WTC11 (cell line): Measurements from ENCODE around the gene PPP1R14C. TPM values are rescaled to one million over a fixed set of nuclear protein-coding genes. Genes with fewer than 3 reads are reported as not detected.

ENCODE experiments used
- ATAC-seq: fragments of 200-7000 bp; cut with Tn5 transposase; 2 replicates; pipeline ENCODE4 v1.10.0; 2021; ENCODE audit warnings: mild to moderate bottlenecking, moderate library complexity
- CTCF ChIA-PET: fragments of 300-600 bp; sonication (Branson Sonifier 250); formaldehyde crosslinking; loops from one replicate; lab custom pipeline; 2021; ENCODE audit warnings: antibody characterized with exemption; lab: Charles Lee
- POLR2A ChIA-PET: fragments of 350-600 bp; sonication (Branson Sonifier 250); formaldehyde crosslinking; loops from one replicate; lab custom pipeline; 2021; ENCODE audit warnings: antibody characterized with exemption; lab: Charles Lee
- DNase-seq: peaks from one replicate; pipeline ENCODE4 v3.0.0; 2021; ENCODE audit warnings: low spot score
- H3K27ac Mint-ChIP-seq: 2 replicates; pipeline ENCODE4 v1.8.0; 2021; ENCODE audit warnings: mixed read lengths
- H3K27me3 Mint-ChIP-seq: 2 replicates; pipeline ENCODE4 v1.8.0; 2021; ENCODE audit warnings: low read depth, mild to moderate bottlenecking, moderate library complexity, mixed read lengths
- H3K36me3 Mint-ChIP-seq: 2 replicates; pipeline ENCODE4 v1.8.0; 2021; ENCODE audit warnings: mixed read lengths
- H3K4me1 Mint-ChIP-seq: 2 replicates; pipeline ENCODE4 v1.8.0; 2022; ENCODE audit warnings: mixed read lengths
- H3K4me3 Mint-ChIP-seq: 2 replicates; pipeline ENCODE4 v1.8.0; 2021; ENCODE audit warnings: mild to moderate bottlenecking, moderate library complexity, mixed read lengths
- H3K9me3 Mint-ChIP-seq: 2 replicates; pipeline ENCODE4 v1.8.0; 2021; ENCODE audit warnings: mixed read lengths
- ATF2 ChIP-seq: sonication (generic); formaldehyde crosslinking; IDR thresholded peaks from 2 replicates; pipeline ENCODE4 v1.8.1; 2022; ENCODE audit warnings: low read depth, missing genetic modification reagents, borderline replicate concordance
- CREM ChIP-seq: sonication (generic); formaldehyde crosslinking; IDR thresholded peaks from 2 replicates; pipeline ENCODE4 v1.8.1; 2022; ENCODE audit warnings: mild to moderate bottlenecking, missing genetic modification reagents, moderate library complexity
- E2F4 ChIP-seq: sonication (generic); formaldehyde crosslinking; IDR thresholded peaks from 2 replicates; pipeline ENCODE4 v1.8.1; 2022; ENCODE audit warnings: low read depth, mild to moderate bottlenecking, moderate library complexity, missing genetic modification reagents, borderline replicate concordance
- ETV6 ChIP-seq: sonication (generic); formaldehyde crosslinking; IDR thresholded peaks from 2 replicates; pipeline ENCODE4 v1.8.1; 2022; ENCODE audit warnings: mild to moderate bottlenecking, missing genetic modification reagents
- FOXJ3 ChIP-seq: sonication (generic); formaldehyde crosslinking; IDR thresholded peaks from 2 replicates; pipeline ENCODE4 v1.9.0; 2021; ENCODE audit warnings: missing genetic modification reagents, mild to moderate bottlenecking, borderline replicate concordance
- FOXK1 ChIP-seq: sonication (generic); formaldehyde crosslinking; IDR thresholded peaks from 2 replicates; pipeline ENCODE4 v1.8.0; 2022; ENCODE audit warnings: mild to moderate bottlenecking, moderate library complexity, missing genetic modification reagents
- GRHL2 ChIP-seq: fragments of 250-450 bp; sonication (Bioruptor Pico); IDR thresholded peaks from 2 replicates; pipeline ENCODE4 v1.8.0; 2022; ENCODE audit warnings: mild to moderate bottlenecking, moderate library complexity; ENCODE audit not compliant: insufficient replicate concordance, severe bottlenecking
- JAZF1 ChIP-seq: fragments of 250-450 bp; sonication (Bioruptor Pico); IDR thresholded peaks from 2 replicates; pipeline ENCODE4 v1.9.0; 2021; ENCODE audit warnings: moderate library complexity, mild to moderate bottlenecking, inconsistent platforms
- KAT7 ChIP-seq: sonication (generic); formaldehyde crosslinking; IDR thresholded peaks from 2 replicates; pipeline ENCODE4 v1.8.1; 2023; ENCODE audit warnings: missing genetic modification reagents, mild to moderate bottlenecking, borderline replicate concordance
- MXD4 ChIP-seq: fragments of 250-450 bp; sonication (Bioruptor Pico); IDR thresholded peaks from 2 replicates; pipeline ENCODE4 v1.8.0; 2021; ENCODE audit warnings: mild to moderate bottlenecking, moderate library complexity, borderline replicate concordance
- NR2C2 ChIP-seq: sonication (generic); formaldehyde crosslinking; IDR thresholded peaks from 2 replicates; pipeline ENCODE4 v1.8.0; 2022; ENCODE audit warnings: mild to moderate bottlenecking, missing genetic modification reagents
- ZNF121 ChIP-seq: sonication (generic); formaldehyde crosslinking; IDR thresholded peaks from 2 replicates; pipeline ENCODE4 v1.8.0; 2023; ENCODE audit warnings: missing genetic modification reagents
- ZNF138 ChIP-seq: sonication (generic); formaldehyde crosslinking; conservative IDR thresholded peaks from 2 replicates; pipeline ENCODE4 v1.8.1; 2022; ENCODE audit warnings: mild to moderate bottlenecking, moderate library complexity, missing genetic modification reagents
- ZNF232 ChIP-seq: sonication (generic); formaldehyde crosslinking; IDR thresholded peaks from 2 replicates; pipeline ENCODE4 v1.8.0; 2022; ENCODE audit warnings: mild to moderate bottlenecking, missing genetic modification reagents
- ZNF416 ChIP-seq: fragments of 250-450 bp; sonication (Bioruptor Pico); IDR thresholded peaks from 2 replicates; pipeline ENCODE4 v1.9.0; 2021; ENCODE audit warnings: mild to moderate bottlenecking, inconsistent platforms
- total RNA-seq: library from RNA; stranded (reverse); gene quantifications from 3 replicates; pipeline ENCODE4 v1.2.3, GENCODE V29; 2021
- TF ChIP-seq, protein P1 (sequence below): sonication (generic); formaldehyde crosslinking; IDR thresholded peaks from 2 replicates; pipeline ENCODE4 v1.8.0; 2022; ENCODE audit warnings: mild to moderate bottlenecking, missing genetic modification reagents
- TF ChIP-seq, protein P2 (sequence below): fragments of 250-450 bp; sonication (Bioruptor Pico); IDR thresholded peaks from 2 replicates; pipeline ENCODE4 v2.1.2; 2022; ENCODE audit warnings: mild to moderate bottlenecking, moderate library complexity
- TF ChIP-seq, protein P3 (sequence below): fragments of 250-450 bp; sonication (Bioruptor Pico); IDR thresholded peaks from 2 replicates; pipeline ENCODE4 v1.9.0; 2021; ENCODE audit warnings: moderate library complexity, mild to moderate bottlenecking, inconsistent platforms, borderline replicate concordance
- TF ChIP-seq, protein P4 (sequence below): sonication (generic); formaldehyde crosslinking; IDR thresholded peaks from 2 replicates; pipeline ENCODE4 v1.8.0; 2022; ENCODE audit warnings: mild to moderate bottlenecking, missing genetic modification reagents
- TF ChIP-seq, protein P5 (sequence below): sonication (generic); formaldehyde crosslinking; IDR thresholded peaks from 2 replicates; pipeline ENCODE4 v1.8.1; 2023; ENCODE audit warnings: mild to moderate bottlenecking, missing genetic modification reagents

The PPP1R14C gene
- total RNA-seq, 1 experiment from 2014 or later, result 1.1 TPM

DNA sequence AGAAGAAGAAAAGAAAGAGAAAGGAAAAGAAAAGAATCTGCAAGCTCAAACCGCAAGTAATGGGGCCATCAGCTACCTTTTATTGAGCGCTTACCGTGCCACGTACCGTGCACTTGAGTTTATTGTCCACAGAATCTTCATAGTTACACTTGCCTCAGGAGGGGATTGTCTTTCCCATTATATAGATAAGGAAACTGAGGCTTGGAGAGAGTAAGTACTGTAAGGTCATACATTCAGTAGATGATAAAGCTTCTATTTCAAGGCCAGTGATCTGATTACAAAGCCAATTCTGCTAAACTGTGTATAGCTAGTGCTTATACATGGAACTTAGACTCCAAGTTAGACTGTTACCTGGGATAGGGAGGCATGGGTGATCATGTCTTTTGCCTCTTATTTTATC lies 115.5 kb downstream of the PPP1R14C start (continued):
- no peak for TF ChIP-seq ATF2 (CRISPR knock-in tag)
- TF ChIP-seq GRHL2, result no peak
- TF ChIP-seq ZNF138 (CRISPR knock-in tag), result no peak
- no peak for TF ChIP-seq ETV6 (CRISPR knock-in tag)
- no peak for TF ChIP-seq MXD4 (CRISPR knock-in tag)
- no peak for TF ChIP-seq JAZF1 (CRISPR knock-in tag)
- TF ChIP-seq, all 79 proteins: peak for 0

DNA sequence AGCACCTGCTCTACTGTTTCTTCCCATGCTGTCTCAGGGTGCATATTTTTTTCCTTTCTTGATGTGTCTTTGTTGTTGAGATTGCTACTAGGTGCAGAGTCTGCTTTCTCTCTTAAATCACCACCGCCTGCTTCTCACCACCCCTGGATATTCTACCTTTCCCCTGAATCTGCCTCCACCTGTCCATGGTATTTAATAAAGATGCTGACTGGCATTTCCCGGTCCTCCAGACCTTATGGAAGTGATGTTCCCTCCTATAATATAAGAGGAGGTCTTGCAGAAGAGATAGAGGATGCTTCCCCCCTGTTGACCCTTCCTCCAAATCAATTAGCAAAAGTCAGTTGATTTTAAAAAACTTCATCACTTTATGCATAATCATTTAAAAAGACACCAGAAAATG lies 118.1 kb downstream of the PPP1R14C start:
- POLR2A ChIA-PET, result no interaction called here
- H3K4me3 Mint-ChIP-seq, result no peak overlapping the region

DNA sequence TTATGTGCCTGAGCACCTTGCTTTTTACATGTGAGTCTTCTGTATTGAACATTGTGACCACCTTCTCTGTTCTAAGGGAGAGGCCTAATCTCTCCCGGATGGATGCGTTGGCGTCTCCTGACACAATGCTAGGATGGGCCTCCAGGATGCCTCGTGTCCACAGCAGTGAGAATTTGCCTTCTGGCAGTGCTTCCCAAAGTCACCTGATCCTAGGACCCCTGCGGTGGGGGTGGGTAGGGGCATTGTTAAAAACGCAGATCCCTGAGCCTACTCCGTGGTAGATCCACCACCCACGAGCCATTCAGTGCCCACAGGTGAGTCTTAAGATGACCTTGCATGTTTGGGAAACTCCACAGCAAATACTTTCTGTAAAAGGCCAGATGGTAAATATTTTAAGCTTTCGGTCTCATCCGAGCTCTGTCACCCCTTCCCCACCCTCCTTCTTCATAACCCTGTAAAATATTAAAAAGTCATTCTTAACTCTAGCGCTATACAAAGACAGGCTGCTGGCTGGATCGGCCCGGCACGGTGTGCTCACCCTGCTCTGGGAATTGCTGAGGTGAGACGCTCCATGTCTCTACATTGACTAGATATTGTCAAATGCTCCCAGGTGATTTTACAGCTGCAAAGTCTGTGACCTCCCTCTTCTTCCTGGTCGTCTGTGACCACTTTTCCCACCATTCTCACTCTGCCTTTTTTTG lies 119.3 kb downstream of the PPP1R14C start:
- Mint-ChIP-seq H3K4me1 (peaks cover 9% of the 10 kb centered on the region), H3K4me3 (no peak overlapping the region), H3K27me3 (no peaks in the 10 kb centered on the region), H3K9me3 (no peaks in the 10 kb centered on the region)
- CTCF ChIA-PET, result interaction anchor here (0.8 kb wide), 1 partner anchor 181 kb away, joined by 5 read pairs; no protein-coding TSS in a partner anchor
- POLR2A ChIA-PET, result no interaction called here
- TF ChIP-seq, protein P1, sequence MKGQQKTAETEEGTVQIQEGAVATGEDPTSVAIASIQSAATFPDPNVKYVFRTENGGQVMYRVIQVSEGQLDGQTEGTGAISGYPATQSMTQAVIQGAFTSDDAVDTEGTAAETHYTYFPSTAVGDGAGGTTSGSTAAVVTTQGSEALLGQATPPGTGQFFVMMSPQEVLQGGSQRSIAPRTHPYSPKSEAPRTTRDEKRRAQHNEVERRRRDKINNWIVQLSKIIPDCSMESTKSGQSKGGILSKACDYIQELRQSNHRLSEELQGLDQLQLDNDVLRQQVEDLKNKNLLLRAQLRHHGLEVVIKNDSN (CRISPR knock-in tag), result peak; percentile 45; the same call in 1 of the 2 replicates
- TF ChIP-seq, protein P2, sequence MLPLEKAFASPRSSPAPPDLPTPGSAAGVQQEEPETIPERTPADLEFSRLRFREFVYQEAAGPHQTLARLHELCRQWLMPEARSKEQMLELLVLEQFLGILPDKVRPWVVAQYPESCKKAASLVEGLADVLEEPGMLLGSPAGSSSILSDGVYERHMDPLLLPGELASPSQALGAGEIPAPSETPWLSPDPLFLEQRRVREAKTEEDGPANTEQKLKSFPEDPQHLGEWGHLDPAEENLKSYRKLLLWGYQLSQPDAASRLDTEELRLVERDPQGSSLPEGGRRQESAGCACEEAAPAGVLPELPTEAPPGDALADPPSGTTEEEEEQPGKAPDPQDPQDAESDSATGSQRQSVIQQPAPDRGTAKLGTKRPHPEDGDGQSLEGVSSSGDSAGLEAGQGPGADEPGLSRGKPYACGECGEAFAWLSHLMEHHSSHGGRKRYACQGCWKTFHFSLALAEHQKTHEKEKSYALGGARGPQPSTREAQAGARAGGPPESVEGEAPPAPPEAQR (CRISPR knock-in tag), result no peak
- TF ChIP-seq, all 79 proteins: peak for 1
- H3K27ac Mint-ChIP-seq, result no peak overlapping the region
- peak; percentile 38 for DNase-seq
- no peaks in the 10 kb centered on the region for H3K36me3 Mint-ChIP-seq
- peak; percentile 58 for ATAC-seq

More for the DNA sequence above, 118.1 kb downstream of the PPP1R14C start:
- ATAC-seq, result no peak
- TF ChIP-seq, protein P3, sequence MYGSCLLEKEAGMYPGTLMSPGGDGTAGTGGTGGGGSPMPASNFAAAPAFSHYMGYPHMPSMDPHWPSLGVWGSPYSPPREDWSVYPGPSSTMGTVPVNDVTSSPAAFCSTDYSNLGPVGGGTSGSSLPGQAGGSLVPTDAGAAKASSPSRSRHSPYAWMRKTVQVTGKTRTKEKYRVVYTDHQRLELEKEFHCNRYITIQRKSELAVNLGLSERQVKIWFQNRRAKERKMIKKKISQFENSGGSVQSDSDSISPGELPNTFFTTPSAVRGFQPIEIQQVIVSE, result no peak
- no peak for TF ChIP-seq E2F4 (CRISPR knock-in tag)
- TF ChIP-seq FOXK1, result no peak
- no peak for TF ChIP-seq ZNF232 (CRISPR knock-in tag)
- TF ChIP-seq CREM (CRISPR knock-in tag), result no peak
- TF ChIP-seq FOXJ3 (CRISPR knock-in tag), result no peak
- TF ChIP-seq ZNF121, result no peak
- no peak for TF ChIP-seq KAT7
- no peak for TF ChIP-seq ZNF416 (CRISPR knock-in tag)
- TF ChIP-seq, protein P4, sequence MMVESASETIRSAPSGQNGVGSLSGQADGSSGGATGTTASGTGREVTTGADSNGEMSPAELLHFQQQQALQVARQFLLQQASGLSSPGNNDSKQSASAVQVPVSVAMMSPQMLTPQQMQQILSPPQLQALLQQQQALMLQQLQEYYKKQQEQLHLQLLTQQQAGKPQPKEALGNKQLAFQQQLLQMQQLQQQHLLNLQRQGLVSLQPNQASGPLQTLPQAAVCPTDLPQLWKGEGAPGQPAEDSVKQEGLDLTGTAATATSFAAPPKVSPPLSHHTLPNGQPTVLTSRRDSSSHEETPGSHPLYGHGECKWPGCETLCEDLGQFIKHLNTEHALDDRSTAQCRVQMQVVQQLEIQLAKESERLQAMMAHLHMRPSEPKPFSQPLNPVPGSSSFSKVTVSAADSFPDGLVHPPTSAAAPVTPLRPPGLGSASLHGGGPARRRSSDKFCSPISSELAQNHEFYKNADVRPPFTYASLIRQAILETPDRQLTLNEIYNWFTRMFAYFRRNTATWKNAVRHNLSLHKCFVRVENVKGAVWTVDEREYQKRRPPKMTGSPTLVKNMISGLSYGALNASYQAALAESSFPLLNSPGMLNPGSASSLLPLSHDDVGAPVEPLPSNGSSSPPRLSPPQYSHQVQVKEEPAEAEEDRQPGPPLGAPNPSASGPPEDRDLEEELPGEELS, result no peak
- TF ChIP-seq, protein P5, sequence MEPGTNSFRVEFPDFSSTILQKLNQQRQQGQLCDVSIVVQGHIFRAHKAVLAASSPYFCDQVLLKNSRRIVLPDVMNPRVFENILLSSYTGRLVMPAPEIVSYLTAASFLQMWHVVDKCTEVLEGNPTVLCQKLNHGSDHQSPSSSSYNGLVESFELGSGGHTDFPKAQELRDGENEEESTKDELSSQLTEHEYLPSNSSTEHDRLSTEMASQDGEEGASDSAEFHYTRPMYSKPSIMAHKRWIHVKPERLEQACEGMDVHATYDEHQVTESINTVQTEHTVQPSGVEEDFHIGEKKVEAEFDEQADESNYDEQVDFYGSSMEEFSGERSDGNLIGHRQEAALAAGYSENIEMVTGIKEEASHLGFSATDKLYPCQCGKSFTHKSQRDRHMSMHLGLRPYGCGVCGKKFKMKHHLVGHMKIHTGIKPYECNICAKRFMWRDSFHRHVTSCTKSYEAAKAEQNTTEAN (CRISPR knock-in tag), result no peak
- TF ChIP-seq NR2C2 (CRISPR knock-in tag), result no peak
- CTCF ChIA-PET, result no interaction called here
- no peak for DNase-seq
- Mint-ChIP-seq H3K9me3 (no peaks in the 10 kb centered on the region), H3K4me1 (peaks cover 9% of the 10 kb centered on the region), H3K36me3 (no peaks in the 10 kb centered on the region), H3K27me3 (peaks cover 2% of the 10 kb centered on the region), H3K27ac (no peak overlapping the region)
